Neural progenitor cell (in vitro differentiated cells): ENCODE results near the gene WASL. TPM values are rescaled to one million over a fixed set of nuclear protein-coding genes. Genes with fewer than 3 reads are reported as not detected.

Experiments used
- DNase-seq: peaks from one replicate; pipeline ENCODE4 v3.0.0-alpha.2; 2016; ENCODE audit warnings: low spot score
- H2AFZ ChIP-seq: fragments of 200-600 bp; sonication (generic); replicated peaks from 2 replicates; pipeline ENCODE4 v1.6.1; 2016; ENCODE audit warnings: antibody characterized with exemption
- H3F3A ChIP-seq: fragments of 200-600 bp; sonication (generic); 2 replicates; pipeline ENCODE4 v1.6.1; 2016; ENCODE audit warnings: antibody characterized with exemption, low read depth
- H3K27ac ChIP-seq: fragments of 200-600 bp; sonication (generic); 2 replicates; pipeline ENCODE4 v1.5.1; 2016; ENCODE audit warnings: mild to moderate bottlenecking
- H3K27me3 ChIP-seq: fragments of 200-600 bp; sonication (generic); 2 replicates; pipeline ENCODE4 v1.6.1; 2016; ENCODE audit warnings: mild to moderate bottlenecking, moderate library complexity
- H3K36me3 ChIP-seq: fragments of 200-600 bp; sonication (generic); 2 replicates; pipeline ENCODE4 v1.5.1; 2016
- H3K4me1 ChIP-seq: fragments of 200-600 bp; sonication (generic); 2 replicates; pipeline ENCODE4 v1.6.1; 2016; ENCODE audit warnings: mixed run types
- H3K4me2 ChIP-seq: fragments of 200-600 bp; sonication (generic); 2 replicates; pipeline ENCODE4 v1.6.1; 2016
- H3K4me3 ChIP-seq: fragments of 200-600 bp; sonication (generic); 2 replicates; pipeline ENCODE4 v1.5.1; 2016
- H3K79me2 ChIP-seq: fragments of 200-600 bp; sonication (generic); 2 replicates; pipeline ENCODE4 v1.6.1; 2016; ENCODE audit warnings: low read depth
- H3K9ac ChIP-seq: fragments of 200-600 bp; sonication (generic); 2 replicates; pipeline ENCODE4 v1.6.1; 2016
- H3K9me3 ChIP-seq: fragments of 200-600 bp; sonication (generic); 2 replicates; pipeline ENCODE4 v1.5.1; 2016; ENCODE audit warnings: low read depth
- H4K20me1 ChIP-seq: fragments of 200-600 bp; sonication (generic); 2 replicates; pipeline ENCODE4 v1.6.1; 2016; ENCODE audit warnings: low read depth
- H3K27ac Mint-ChIP-seq: 3 replicates; pipeline ENCODE4 v1.8.0; 2021; ENCODE audit warnings: mixed read lengths
- H3K27me3 Mint-ChIP-seq: 2 replicates; pipeline ENCODE4 v1.8.0; 2022; ENCODE audit warnings: low read depth, mild to moderate bottlenecking, inconsistent platforms, moderate library complexity, mixed read lengths; ENCODE audit not compliant: insufficient read depth
- H3K36me3 Mint-ChIP-seq: 3 replicates; pipeline ENCODE4 v1.8.0; 2021; ENCODE audit warnings: mixed read lengths
- H3K4me1 Mint-ChIP-seq: 3 replicates; pipeline ENCODE4 v1.8.0; 2021; ENCODE audit warnings: mixed read lengths
- H3K4me3 Mint-ChIP-seq: 3 replicates; pipeline ENCODE4 v1.8.0; 2021; ENCODE audit warnings: mild to moderate bottlenecking, moderate library complexity, mixed read lengths
- H3K9me3 Mint-ChIP-seq: 3 replicates; pipeline ENCODE4 v1.8.0; 2020; ENCODE audit warnings: mixed read lengths
- CTCF ChIP-seq: fragments of 200-600 bp; sonication (generic); IDR thresholded peaks from 2 replicates; pipeline ENCODE4 v1.5.1; 2017; ENCODE audit warnings: antibody characterized with exemption, mild to moderate bottlenecking
- EZH2 ChIP-seq: fragments of 200-600 bp; sonication (generic); IDR thresholded peaks from 2 replicates; pipeline ENCODE4 v1.6.1; 2017; ENCODE audit warnings: antibody characterized with exemption, mild to moderate bottlenecking, moderate library complexity
- EZH2phosphoT487 ChIP-seq: fragments of 200-600 bp; sonication (generic); IDR thresholded peaks from 2 replicates; pipeline ENCODE4 v1.6.1; 2017; ENCODE audit warnings: antibody characterized with exemption
- total RNA-seq: library from RNA; depleted of rRNA; stranded (reverse); fragments of >200 nt; gene quantifications from 2 replicates; pipeline ENCODE4 v1.2.3, GENCODE V29; 2015; ENCODE audit warnings: low replicate concordance

The WASL gene
- total RNA-seq, 1 donor from 2014 or later: 30.4 TPM

GRCh38 chr7:123787220-123788007 lies 38.6 kb upstream of the WASL start:
- Histone ChIP-seq H3K4me2 (no peak overlapping the region), H3K27ac (no peak overlapping the region), H3K4me3 (no peak overlapping the region), H3F3A (no peaks in the 10 kb centered on the region), H3K4me1 (no peaks in the 10 kb centered on the region), H3K27me3 (no peaks in the 10 kb centered on the region), H3K9ac (no peak overlapping the region), H3K79me2 (no peaks in the 10 kb centered on the region), H3K36me3 (no peaks in the 10 kb centered on the region), H4K20me1 (no peaks in the 10 kb centered on the region), H2AFZ (no peak overlapping the region), H3K9me3 (no peaks in the 10 kb centered on the region)
- Mint-ChIP-seq H3K9me3 (no peaks in the 10 kb centered on the region), H3K27me3 (no peaks in the 10 kb centered on the region), H3K36me3 (no peaks in the 10 kb centered on the region), H3K4me3 (no peak overlapping the region), H3K27ac (no peak overlapping the region), H3K4me1 (no peaks in the 10 kb centered on the region)
- no peak for DNase-seq
- TF ChIP-seq CTCF: no peak
- TF ChIP-seq EZH2phosphoT487: no peak
- TF ChIP-seq EZH2: no peak

- Mint-ChIP-seq H3K36me3 (no peaks in the 10 kb centered on the region), H3K4me1 (no peaks in the 10 kb centered on the region), H3K27ac (no peak overlapping the region), H3K4me3 (no peak overlapping the region), H3K27me3 (no peaks in the 10 kb centered on the region), H3K9me3 (no peaks in the 10 kb centered on the region)
- Histone ChIP-seq H3K79me2 (no peaks in the 10 kb centered on the region), H4K20me1 (no peaks in the 10 kb centered on the region), H3F3A (peaks cover 3% of the 10 kb centered on the region), H3K27me3 (no peaks in the 10 kb centered on the region), H3K9ac (no peak overlapping the region), H3K4me3 (no peak overlapping the region), H3K4me2 (no peak overlapping the region), H3K36me3 (no peaks in the 10 kb centered on the region), H2AFZ (no peak overlapping the region), H3K4me1 (peaks cover 4% of the 10 kb centered on the region), H3K9me3 (no peaks in the 10 kb centered on the region), H3K27ac (no peak overlapping the region)
- TF ChIP-seq EZH2phosphoT487 (no peak), EZH2 (no peak), CTCF (no peak)
- DNase-seq: no peak
Measured at GRCh38 chr7:123784263-123784662, 35.5 kb upstream of the WASL start.

- H3K9ac ChIP-seq: no peak overlapping the region
- H3K36me3 Mint-ChIP-seq: no peaks in the 10 kb centered on the region
- no peak overlapping the region for H3K4me3 ChIP-seq
- no peaks in the 10 kb centered on the region for H3K4me1 Mint-ChIP-seq
- H3K79me2 ChIP-seq: no peaks in the 10 kb centered on the region
- no peaks in the 10 kb centered on the region for H3K9me3 ChIP-seq
- H3K27ac ChIP-seq: no peak overlapping the region
- H3K9me3 Mint-ChIP-seq: no peaks in the 10 kb centered on the region
- no peaks in the 10 kb centered on the region for H3K27me3 Mint-ChIP-seq
- H4K20me1 ChIP-seq: no peaks in the 10 kb centered on the region
- H3K27me3 ChIP-seq: no peaks in the 10 kb centered on the region
- no peak for DNase-seq
- H3K4me2 ChIP-seq: no peak overlapping the region
- peaks cover 4% of the 10 kb centered on the region for H3K4me1 ChIP-seq
- no peak overlapping the region for H3K27ac Mint-ChIP-seq
- H3K36me3 ChIP-seq: no peaks in the 10 kb centered on the region
- H2AFZ ChIP-seq: no peak overlapping the region
- no peak overlapping the region for H3K4me3 Mint-ChIP-seq
- H3F3A ChIP-seq: peaks cover 3% of the 10 kb centered on the region
- TF ChIP-seq CTCF: no peak
- TF ChIP-seq EZH2: no peak
- TF ChIP-seq EZH2phosphoT487: no peak
Measured at GRCh38 chr7:123783820-123784219, 35.0 kb upstream of the WASL start.
